ENCODE data around the gene ANAPC7. TPM values are rescaled to one million over a fixed set of nuclear protein-coding genes. Genes with fewer than 3 reads are reported as not detected.
A peak's percentile ranks its signal among the peaks of the same experiment; 100 is the strongest.

ANAPC7 gene
- total RNA-seq, 2 donors from 2014 or later: 60.2 to 65.8 TPM

- TF ChIP-seq POLR2A (IDR thresholded peaks at IDR 0.05): no peak
- no peak for TF ChIP-seq POLR2AphosphoS5 (IDR thresholded peaks at IDR 0.05)
- no peak for TF ChIP-seq CTCF (IDR thresholded peaks at IDR 0.05)
- H3K36me3 ChIP-seq: peaks cover 2 to 14% of the 10 kb centered on the region in 2 donors
- DNase-seq (ENCODE audit: low spot score): no peak
These were observed 30.5 kb downstream of the ANAPC7 start for GRCh38 chr12:110373025-110373424.

GRCh38 chr12:110372056-110372425, 31.5 kb downstream of the ANAPC7 start:
- TF ChIP-seq POLR2A (IDR thresholded peaks at IDR 0.05): no peak
- no peak for TF ChIP-seq POLR2AphosphoS5 (IDR thresholded peaks at IDR 0.05)
- no peak for TF ChIP-seq CTCF (IDR thresholded peaks at IDR 0.05)
- no peak for DNase-seq (ENCODE audit: low spot score)
- no peaks in the 10 kb centered on the region for H3K9me3 ChIP-seq
- H3K4me3 ChIP-seq: no peak overlapping the region
- H3K27ac ChIP-seq: peak overlapping the region; percentile 70 to 73
- intact Hi-C loops (cut with DNase I): no loop called here
- no peaks in the 10 kb centered on the region for H3K27me3 ChIP-seq (replicated peaks; ENCODE audit: insufficient read depth)
- H3K4me1 ChIP-seq (replicated peaks): peaks cover 12% of the 10 kb centered on the region
- peaks cover 2 to 14% of the 10 kb centered on the region in 2 donors for H3K36me3 ChIP-seq
- 79% methylated on average over 7 of the region's 7 CpGs for WGBS

More at GRCh38 chr12:110373025-110373424, 30.5 kb downstream of the ANAPC7 start:
- WGBS: 24% methylated on average over 4 of the region's 4 CpGs
- Histone ChIP-seq H3K4me3 (no peak overlapping the region), H3K27ac (peak overlapping the region; percentile 70 to 73), H3K9me3 (no peaks in the 10 kb centered on the region), H3K4me1 (replicated peaks) (peaks cover 12% of the 10 kb centered on the region), H3K27me3 (replicated peaks; ENCODE audit: insufficient read depth) (no peaks in the 10 kb centered on the region)
- intact Hi-C loops (cut with DNase I): no loop called here

DNA sequence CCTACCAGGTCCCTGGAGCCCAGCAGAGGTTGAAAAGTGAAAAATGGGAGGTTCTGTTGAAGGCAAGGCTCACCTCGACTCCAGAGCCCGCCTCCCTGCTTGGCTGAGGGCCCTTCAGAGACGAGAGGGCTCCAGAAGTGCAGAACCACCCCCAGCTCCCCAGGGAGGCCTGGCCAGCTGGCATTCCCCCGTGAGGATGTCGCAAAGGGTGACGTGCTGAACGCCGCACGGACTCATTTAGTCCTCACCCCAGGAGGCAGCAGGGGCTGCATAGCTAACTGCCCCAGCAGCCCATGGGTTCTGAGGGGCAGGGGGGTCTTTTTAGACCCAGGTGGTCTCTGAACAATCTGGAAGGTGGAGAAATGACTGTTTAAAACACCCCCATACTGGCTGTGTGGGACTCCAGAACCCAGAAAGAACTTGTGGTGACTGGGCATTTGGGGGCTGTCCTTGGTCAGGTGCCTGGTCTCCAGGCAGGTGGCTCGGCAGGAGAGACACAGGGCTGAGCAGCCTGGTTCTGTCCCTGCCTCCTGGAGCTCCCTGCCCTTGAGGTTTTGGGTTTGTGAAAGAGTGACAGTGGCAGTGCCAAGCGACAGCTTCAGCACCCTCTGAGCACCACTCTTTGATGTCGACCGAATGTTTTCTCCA, 32.0 kb downstream of the ANAPC7 start:
- Histone ChIP-seq H3K9me3 (no peaks in the 10 kb centered on the region), H3K36me3 (peaks cover 2 to 14% of the 10 kb centered on the region in 2 donors), H3K27me3 (replicated peaks; ENCODE audit: insufficient read depth) (no peaks in the 10 kb centered on the region), H3K27ac (peak overlapping the region; percentile 70 to 73), H3K4me1 (replicated peaks) (peaks cover 12% of the 10 kb centered on the region), H3K4me3 (no peak overlapping the region)
- peak; percentile 33 for DNase-seq (ENCODE audit: low spot score)
- TF ChIP-seq POLR2A (IDR thresholded peaks at IDR 0.05) (no peak), CTCF (IDR thresholded peaks at IDR 0.05) (no peak), POLR2AphosphoS5 (IDR thresholded peaks at IDR 0.05) (peak; percentile 27)
- intact Hi-C loops (cut with DNase I): no loop called here
- WGBS: 31% methylated on average over 13 of the region's 13 CpGs

DNA sequence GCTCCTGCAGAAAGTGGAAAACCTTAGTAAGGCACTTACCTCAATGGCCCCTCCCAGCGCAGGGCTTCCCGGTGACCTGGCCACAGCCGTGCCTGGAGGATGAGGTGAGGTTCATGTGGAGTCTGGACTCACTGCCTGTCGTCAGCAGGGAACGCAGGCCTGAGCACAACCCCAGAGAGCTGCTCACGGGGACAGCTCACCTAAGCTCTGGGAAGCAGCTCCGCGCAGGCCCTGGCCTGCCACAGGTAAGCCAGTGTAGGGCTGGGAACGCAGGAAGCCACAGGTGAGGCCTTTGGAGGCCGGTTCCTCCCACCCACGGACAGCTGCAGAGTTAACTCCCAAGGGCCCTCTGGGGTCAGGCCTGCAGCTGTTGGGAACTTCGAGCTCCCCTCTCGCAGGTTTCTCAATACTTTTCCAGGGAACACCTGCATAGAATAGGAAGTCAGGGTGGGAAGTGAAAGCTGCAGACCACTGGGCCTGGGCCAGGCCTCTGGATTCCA, 32.7 kb downstream of the ANAPC7 start:
- WGBS: 37% methylated on average over 13 of the region's 13 CpGs
- Histone ChIP-seq H3K4me1 (replicated peaks) (peaks cover 12% of the 10 kb centered on the region), H3K36me3 (peaks cover 2 to 8% of the 10 kb centered on the region in 2 donors), H3K9me3 (no peaks in the 10 kb centered on the region), H3K27me3 (replicated peaks; ENCODE audit: insufficient read depth) (no peaks in the 10 kb centered on the region), H3K27ac (peak overlapping the region; percentile 70 to 73), H3K4me3 (no peak overlapping the region)
- intact Hi-C loops (cut with DNase I): no loop called here
- TF ChIP-seq POLR2A (IDR thresholded peaks at IDR 0.05): peak; percentile 42
- TF ChIP-seq POLR2AphosphoS5 (IDR thresholded peaks at IDR 0.05): peak; percentile 22
- TF ChIP-seq CTCF (IDR thresholded peaks at IDR 0.05): no peak
- DNase-seq (ENCODE audit: low spot score): peak; percentile 49

DNA sequence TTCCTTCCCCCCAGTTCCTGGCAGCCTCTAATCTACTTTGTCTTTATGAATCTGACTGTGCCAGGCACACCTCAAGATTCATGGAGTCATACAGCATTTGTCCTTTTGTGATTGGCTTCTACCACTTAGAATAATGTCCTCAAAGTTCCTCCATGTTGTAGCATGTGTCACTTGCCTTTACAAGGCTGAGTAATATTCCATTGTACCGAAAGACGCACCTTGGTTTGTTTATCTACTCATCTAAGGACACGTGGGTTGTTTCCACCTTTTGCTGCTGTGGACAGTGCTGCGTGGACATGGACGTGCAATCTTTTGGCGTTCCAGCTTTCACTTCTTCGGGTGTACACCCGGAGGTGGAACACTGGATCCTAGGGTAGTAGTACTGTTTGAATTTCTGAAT, 33.5 kb downstream of the ANAPC7 start:
- no peaks in the 10 kb centered on the region for H3K9me3 ChIP-seq
- peaks cover 12% of the 10 kb centered on the region for H3K4me1 ChIP-seq (replicated peaks)
- no peak overlapping the region for H3K4me3 ChIP-seq
- no peaks in the 10 kb centered on the region for H3K27me3 ChIP-seq (replicated peaks; ENCODE audit: insufficient read depth)
- peaks cover 0 to under 1% of the 10 kb centered on the region in 2 donors for H3K36me3 ChIP-seq
- intact Hi-C loops (cut with DNase I): no loop called here
- 96% methylated on average over 8 of the region's 8 CpGs for WGBS
- H3K27ac ChIP-seq: peak overlapping the region; percentile 70 to 73
- TF ChIP-seq CTCF (IDR thresholded peaks at IDR 0.05) (no peak), POLR2A (IDR thresholded peaks at IDR 0.05) (no peak), POLR2AphosphoS5 (IDR thresholded peaks at IDR 0.05) (no peak)
- no peak for DNase-seq (ENCODE audit: low spot score)
